Astrocyte (in vitro differentiated cells and primary cell): ENCODE results near the gene ITPR2. TPM values are rescaled to one million over a fixed set of nuclear protein-coding genes. Genes with fewer than 3 reads are reported as not detected.
"Not testable (repeated sequence)": the region's sequence is repeated elsewhere in the genome, so short reads cannot be mapped to it uniquely, and the experiment has no call there.

Experiments
- DNase-seq: peaks from one replicate; pipeline ENCODE4 v3.0.0-alpha.2; 2010; ENCODE audit warnings: low read depth
- FAIRE-seq: peaks from 2 replicates; lab custom pipeline; 2011; peaks lifted over from hg19 to GRCh38; lab: Jason Lieb, UNC
- H2AFZ ChIP-seq: 2 replicates; pipeline ENCODE4 v1.6.0; 2012; ENCODE audit warnings: low read depth, low read length, inconsistent platforms
- H3K27ac ChIP-seq: 2 replicates; pipeline ENCODE4 v1.5.1; 2011; ENCODE audit warnings: low read depth, low read length, inconsistent platforms
- H3K27me3 ChIP-seq: 2 replicates; pipeline ENCODE4 v1.6.0; 2011; ENCODE audit warnings: low read length, inconsistent platforms; ENCODE audit not compliant: insufficient read depth
- H3K36me3 ChIP-seq: 2 replicates; pipeline ENCODE4 v1.5.1; 2011; ENCODE audit warnings: low read length, inconsistent platforms; ENCODE audit not compliant: insufficient read depth
- H3K4me1 ChIP-seq: 2 replicates; pipeline ENCODE4 v1.5.1; 2011; ENCODE audit warnings: low read length, inconsistent platforms; ENCODE audit not compliant: insufficient read depth
- H3K4me2 ChIP-seq: 2 replicates; pipeline ENCODE4 v1.6.0; 2012; ENCODE audit warnings: low read length, inconsistent platforms
- H3K4me3 ChIP-seq: 2 replicates; pipeline ENCODE4 v1.5.1; 2011; ENCODE audit warnings: low read depth, mild to moderate bottlenecking, low read length, inconsistent platforms; ENCODE audit not compliant: insufficient read depth
- H3K79me2 ChIP-seq: 2 replicates; pipeline ENCODE4 v1.6.0; 2012; ENCODE audit warnings: mild to moderate bottlenecking, low read length, inconsistent platforms; ENCODE audit not compliant: insufficient read depth
- H3K9ac ChIP-seq: 2 replicates; pipeline ENCODE4 v1.6.0; 2012; ENCODE audit warnings: mild to moderate bottlenecking, low read length, inconsistent platforms
- H3K9me3 ChIP-seq: 2 replicates; pipeline ENCODE4 v1.5.1; 2012; ENCODE audit warnings: low read depth, mild to moderate bottlenecking, low read length, inconsistent platforms; ENCODE audit not compliant: insufficient read depth
- H4K20me1 ChIP-seq: 2 replicates; pipeline ENCODE4 v1.6.0; 2012; ENCODE audit warnings: low read length, inconsistent platforms; ENCODE audit not compliant: insufficient read depth
- H3K27ac Mint-ChIP-seq: one replicate; pipeline ENCODE4 v1.8.0; 2021; ENCODE audit warnings: mild to moderate bottlenecking, mixed read lengths; ENCODE audit not compliant: unreplicated experiment
- H3K27me3 Mint-ChIP-seq: one replicate; pipeline ENCODE4 v1.8.0; 2021; ENCODE audit warnings: low read depth, mixed read lengths; ENCODE audit not compliant: unreplicated experiment
- H3K36me3 Mint-ChIP-seq: one replicate; pipeline ENCODE4 v1.8.0; 2021; ENCODE audit warnings: low read depth, mixed read lengths; ENCODE audit not compliant: unreplicated experiment
- H3K4me1 Mint-ChIP-seq: one replicate; pipeline ENCODE4 v1.8.0; 2021; ENCODE audit warnings: low read depth, mixed read lengths; ENCODE audit not compliant: unreplicated experiment
- H3K4me3 Mint-ChIP-seq: one replicate; pipeline ENCODE4 v1.8.0; 2021; ENCODE audit warnings: mild to moderate bottlenecking, moderate library complexity, mixed read lengths; ENCODE audit not compliant: unreplicated experiment
- H3K9me3 Mint-ChIP-seq: one replicate; pipeline ENCODE4 v1.8.0; 2021; ENCODE audit warnings: mild to moderate bottlenecking, mixed read lengths; ENCODE audit not compliant: unreplicated experiment
- EZH2 ChIP-seq: IDR thresholded peaks from 2 replicates; pipeline ENCODE4 v1.6.1; 2012; ENCODE audit warnings: mild to moderate bottlenecking, low read length, inconsistent platforms; ENCODE audit not compliant: insufficient read depth
- total RNA-seq: library from RNA; stranded (reverse); gene quantifications from 2 replicates; pipeline ENCODE4 v1.2.1, GENCODE V29; 2021
- TF ChIP-seq, protein P1 (sequence below): IDR thresholded peaks from 2 replicates; pipeline ENCODE4 v1.5.1; 2011; ENCODE audit warnings: low read depth, mild to moderate bottlenecking, inconsistent platforms, low read length, moderate library complexity; ENCODE audit not compliant: insufficient read depth

The ITPR2 gene
- total RNA-seq, 1 donor from 2014 or later = 24.4 TPM

DNA sequence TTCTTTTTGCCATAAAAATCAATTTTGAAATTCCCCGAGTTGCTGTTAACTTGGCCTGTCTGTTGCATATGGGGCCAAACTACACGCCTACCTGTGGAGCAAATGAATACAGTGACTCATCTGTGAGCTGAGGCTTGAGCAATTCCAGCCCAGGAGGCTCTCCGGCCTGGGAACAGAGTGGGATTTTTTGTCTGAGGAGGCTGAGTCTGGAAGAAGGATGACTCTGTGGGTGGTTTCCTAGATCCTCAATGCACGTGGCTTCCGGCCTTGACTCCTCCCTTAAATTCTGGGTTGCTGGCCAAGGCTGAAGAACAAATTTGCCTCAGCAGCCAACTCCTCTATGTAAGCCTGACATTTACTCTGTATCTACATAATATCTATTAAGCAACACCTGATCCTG is 513.5 kb downstream of the ITPR2 start:
- H3K27ac Mint-ChIP-seq = peak overlapping the region; percentile 80
- H2AFZ ChIP-seq = peak overlapping the region; percentile 21
- H3K9ac ChIP-seq = no peak overlapping the region

GRCh38 chr12:26318661-26319068 is 514.3 kb downstream of the ITPR2 start:
- no peaks in the 10 kb centered on the region for H3K36me3 ChIP-seq
- Mint-ChIP-seq H3K9me3 (peaks cover 7% of the 10 kb centered on the region), H3K36me3 (no peaks in the 10 kb centered on the region), H3K27me3 (no peaks in the 10 kb centered on the region), H3K4me3 (no peak overlapping the region), H3K27ac (peak overlapping the region; percentile 80), H3K4me1 (peaks cover 25% of the 10 kb centered on the region)
- H3K9ac ChIP-seq = peak overlapping the region; percentile 25
- peak overlapping the region; percentile 31 for H2AFZ ChIP-seq
- H4K20me1 ChIP-seq = no peaks in the 10 kb centered on the region
- H3K4me2 ChIP-seq = peak overlapping the region; percentile 58
- no peak for TF ChIP-seq EZH2
- TF ChIP-seq, protein P1, sequence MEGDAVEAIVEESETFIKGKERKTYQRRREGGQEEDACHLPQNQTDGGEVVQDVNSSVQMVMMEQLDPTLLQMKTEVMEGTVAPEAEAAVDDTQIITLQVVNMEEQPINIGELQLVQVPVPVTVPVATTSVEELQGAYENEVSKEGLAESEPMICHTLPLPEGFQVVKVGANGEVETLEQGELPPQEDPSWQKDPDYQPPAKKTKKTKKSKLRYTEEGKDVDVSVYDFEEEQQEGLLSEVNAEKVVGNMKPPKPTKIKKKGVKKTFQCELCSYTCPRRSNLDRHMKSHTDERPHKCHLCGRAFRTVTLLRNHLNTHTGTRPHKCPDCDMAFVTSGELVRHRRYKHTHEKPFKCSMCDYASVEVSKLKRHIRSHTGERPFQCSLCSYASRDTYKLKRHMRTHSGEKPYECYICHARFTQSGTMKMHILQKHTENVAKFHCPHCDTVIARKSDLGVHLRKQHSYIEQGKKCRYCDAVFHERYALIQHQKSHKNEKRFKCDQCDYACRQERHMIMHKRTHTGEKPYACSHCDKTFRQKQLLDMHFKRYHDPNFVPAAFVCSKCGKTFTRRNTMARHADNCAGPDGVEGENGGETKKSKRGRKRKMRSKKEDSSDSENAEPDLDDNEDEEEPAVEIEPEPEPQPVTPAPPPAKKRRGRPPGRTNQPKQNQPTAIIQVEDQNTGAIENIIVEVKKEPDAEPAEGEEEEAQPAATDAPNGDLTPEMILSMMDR = no peak
- H3K27ac ChIP-seq = peak overlapping the region; percentile 74
- DNase-seq (peak; percentile 82), FAIRE-seq (no peak)
- no peak overlapping the region for H3K4me3 ChIP-seq
- H3K27me3 ChIP-seq = no peaks in the 10 kb centered on the region
- H3K9me3 ChIP-seq = peaks cover 2% of the 10 kb centered on the region
- H3K79me2 ChIP-seq = no peaks in the 10 kb centered on the region
- H3K4me1 ChIP-seq = peaks cover 26% of the 10 kb centered on the region

More for the DNA sequence above, 513.5 kb downstream of the ITPR2 start:
- peak; percentile 95 for DNase-seq
- H3K9me3 Mint-ChIP-seq = peaks cover 3% of the 10 kb centered on the region
- H3K27ac ChIP-seq = peak overlapping the region; percentile 74
- H3K36me3 Mint-ChIP-seq = no peaks in the 10 kb centered on the region
- peaks cover 2% of the 10 kb centered on the region for H3K9me3 ChIP-seq
- H3K4me3 ChIP-seq = no peak overlapping the region
- H3K27me3 ChIP-seq = no peaks in the 10 kb centered on the region
- H4K20me1 ChIP-seq = no peaks in the 10 kb centered on the region
- peak overlapping the region; percentile 58 for H3K4me2 ChIP-seq
- H3K79me2 ChIP-seq = no peaks in the 10 kb centered on the region
- FAIRE-seq = no peak
- peaks cover 26% of the 10 kb centered on the region for H3K4me1 ChIP-seq
- H3K4me1 Mint-ChIP-seq = peaks cover 25% of the 10 kb centered on the region
- H3K36me3 ChIP-seq = no peaks in the 10 kb centered on the region
- no peaks in the 10 kb centered on the region for H3K27me3 Mint-ChIP-seq
- no peak overlapping the region for H3K4me3 Mint-ChIP-seq
- TF ChIP-seq, protein P1 = no peak
- TF ChIP-seq EZH2 = no peak

DNA sequence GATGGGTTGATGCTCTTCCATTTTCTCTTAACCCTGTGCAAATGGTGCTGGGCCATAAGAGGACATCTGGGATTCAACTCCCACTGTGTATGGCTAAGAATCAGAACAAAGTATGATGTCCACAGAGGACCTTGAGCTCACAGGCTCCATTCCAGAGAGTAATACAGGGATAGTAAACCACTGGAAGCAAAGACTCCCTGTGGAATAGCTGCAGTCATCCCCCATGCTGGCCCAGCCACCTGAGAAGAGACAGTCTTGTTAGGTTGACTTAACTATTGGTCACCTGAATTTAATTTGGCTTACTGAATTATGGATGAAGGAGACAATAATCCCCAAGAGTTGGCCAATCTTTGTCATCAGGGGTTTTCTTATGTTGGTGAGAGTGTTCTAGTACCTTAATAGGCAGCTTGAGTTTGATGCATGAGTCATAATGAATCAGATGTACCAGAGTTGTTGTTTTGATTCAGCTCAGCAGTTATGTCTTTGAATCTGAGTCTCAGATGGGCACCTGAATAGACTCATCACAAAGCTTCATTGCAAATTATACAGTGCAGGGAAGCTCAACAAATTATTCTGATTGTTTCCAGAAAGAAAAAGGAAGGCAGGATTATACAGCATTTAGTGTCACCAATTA is 514.9 kb downstream of the ITPR2 start:
- no peak overlapping the region for H3K4me3 ChIP-seq
- H3K9me3 ChIP-seq = peaks cover 2% of the 10 kb centered on the region
- Mint-ChIP-seq H3K4me3 (no peak overlapping the region), H3K27ac (peak overlapping the region; percentile 80), H3K9me3 (peaks cover 11% of the 10 kb centered on the region), H3K27me3 (no peaks in the 10 kb centered on the region), H3K4me1 (peaks cover 25% of the 10 kb centered on the region), H3K36me3 (peaks cover 4% of the 10 kb centered on the region)
- H3K4me2 ChIP-seq = peak overlapping the region; percentile 58
- TF ChIP-seq, protein P1 = no peak
- H3K79me2 ChIP-seq = no peaks in the 10 kb centered on the region
- no peaks in the 10 kb centered on the region for H4K20me1 ChIP-seq
- H3K9ac ChIP-seq = peak overlapping the region; percentile 25
- H3K27ac ChIP-seq = peak overlapping the region; percentile 74
- no peak for FAIRE-seq
- no peaks in the 10 kb centered on the region for H3K36me3 ChIP-seq
- no peak overlapping the region for H2AFZ ChIP-seq
- H3K4me1 ChIP-seq = peaks cover 26% of the 10 kb centered on the region
- no peaks in the 10 kb centered on the region for H3K27me3 ChIP-seq
- DNase-seq = peak; percentile 80

GRCh38 chr12:26314103-26314502 is 518.9 kb downstream of the ITPR2 start:
- not testable (repeated sequence) for H3K9ac ChIP-seq, FAIRE-seq, H3K9me3 ChIP-seq, H3K4me3 ChIP-seq, H2AFZ ChIP-seq, DNase-seq, H3K27ac ChIP-seq, H3K36me3 ChIP-seq, H3K27me3 ChIP-seq, H3K4me3 Mint-ChIP-seq, H3K27ac Mint-ChIP-seq, H3K36me3 Mint-ChIP-seq, H3K27me3 Mint-ChIP-seq, H3K79me2 ChIP-seq, H3K4me2 ChIP-seq, H4K20me1 ChIP-seq
- Mint-ChIP-seq H3K9me3 (peaks cover 21% of the 10 kb centered on the region), H3K4me1 (peaks cover 17% of the 10 kb centered on the region)
- H3K4me1 ChIP-seq = peaks cover 16% of the 10 kb centered on the region
